DMS153 treated with DMSO at 0.1 percent for 48 hours (cell line): ENCODE measurements around the gene MED26.

Experiments used
- DNase-seq: peaks from one replicate; lab custom pipeline; 2025; ENCODE audit not compliant: unreplicated experiment; lab: John Stamatoyannopoulos, UW

Gene MED26

DNA sequence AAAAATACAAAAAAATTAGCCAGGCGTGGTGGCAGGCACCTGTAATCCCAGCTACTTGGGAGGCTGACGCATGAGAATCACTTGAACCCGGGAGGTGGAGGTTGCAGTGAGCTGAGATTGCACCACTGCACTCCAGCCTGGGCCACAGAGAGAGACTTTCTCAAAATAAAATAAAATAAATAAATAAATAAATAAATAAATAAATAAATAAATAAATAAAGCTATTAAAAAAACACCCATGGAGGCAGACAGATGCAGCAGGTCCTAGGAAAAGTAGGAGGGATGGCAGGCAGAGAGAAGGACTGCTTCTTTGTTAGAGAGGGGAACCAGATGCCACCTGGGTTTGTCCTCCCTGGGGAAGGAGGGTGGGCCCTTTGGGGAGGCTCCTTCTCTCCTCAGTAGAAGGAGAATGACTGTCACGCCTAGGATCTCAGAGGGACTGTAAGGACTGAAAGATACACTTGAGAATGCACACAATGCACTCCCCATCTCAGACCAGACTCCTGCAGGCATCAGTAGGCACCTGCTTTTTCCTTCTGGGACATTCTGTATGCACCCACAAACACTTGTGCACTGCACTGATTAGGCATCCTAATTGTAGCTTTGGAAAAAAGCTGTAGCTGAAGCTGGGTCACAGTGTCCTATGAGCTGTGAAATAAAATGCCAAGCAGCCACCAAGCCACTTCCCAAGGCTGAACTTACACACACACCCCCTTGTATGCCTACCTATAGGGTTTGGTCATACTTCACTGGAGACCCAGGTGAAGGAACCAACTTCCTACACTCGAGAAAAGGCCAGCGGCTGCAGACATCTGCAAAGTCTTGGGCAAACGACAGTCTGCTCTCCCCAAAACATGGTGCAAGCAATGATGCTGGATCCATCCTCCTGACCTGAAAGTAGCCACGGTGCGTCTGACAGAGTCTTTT lies 36.9 kb downstream of the MED26 start:
- no peak for DNase-seq

DNA sequence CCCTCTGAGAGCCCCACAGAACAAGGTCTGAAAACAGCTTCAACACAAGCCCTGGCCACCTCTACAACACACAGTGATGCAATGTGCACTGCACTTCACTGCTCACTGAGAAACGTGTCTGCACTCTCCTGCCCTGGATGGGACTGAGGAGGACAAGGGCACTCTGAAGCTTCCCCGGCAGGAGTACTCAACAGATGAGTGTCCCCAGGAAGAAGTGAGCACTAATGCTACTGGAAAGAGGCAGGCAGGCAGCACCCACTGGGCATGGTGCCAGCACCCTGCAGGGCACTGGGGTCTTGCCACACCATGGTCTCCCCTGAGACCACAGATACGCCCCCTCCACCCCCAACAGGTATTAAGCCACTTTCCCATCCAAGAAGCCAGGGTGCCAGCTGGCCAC lies 38.1 kb downstream of the MED26 start:
- no peak for DNase-seq

DNA sequence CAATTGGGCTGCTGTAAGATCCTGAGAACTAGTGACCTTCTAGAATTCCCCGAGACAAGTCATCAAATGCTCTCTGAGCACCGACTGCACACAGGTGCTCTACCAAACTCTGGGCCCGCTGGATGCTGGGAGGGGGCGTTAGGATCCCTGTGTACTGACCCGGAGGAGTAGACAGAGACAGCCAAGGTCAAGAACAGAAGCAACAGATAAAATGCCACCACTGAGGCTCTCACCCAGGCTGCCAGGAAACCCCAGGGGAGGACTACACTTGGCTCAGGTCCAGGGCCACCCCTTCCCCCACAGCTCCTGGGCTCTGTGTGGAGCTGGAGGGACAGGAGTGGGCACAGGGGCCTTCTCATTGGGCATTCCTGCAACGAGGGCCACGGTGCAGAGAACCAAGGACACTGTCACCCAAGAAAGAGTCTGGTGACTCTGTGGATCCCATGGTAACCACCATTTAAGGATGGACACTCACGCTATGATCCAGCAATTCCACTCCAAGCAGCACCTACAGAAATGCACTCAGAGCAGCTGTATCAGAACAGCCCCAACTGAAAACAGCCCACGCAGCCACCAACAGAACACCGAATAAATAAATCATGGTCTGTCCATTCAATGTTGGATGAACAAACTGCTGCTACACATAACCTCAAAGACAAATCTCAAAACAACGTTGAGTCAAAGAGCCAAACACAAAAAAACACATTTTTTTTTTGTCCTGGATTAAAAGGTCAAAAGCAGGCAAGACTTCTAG lies 39.0 kb downstream of the MED26 start:
- DNase-seq, result no peak

DNA sequence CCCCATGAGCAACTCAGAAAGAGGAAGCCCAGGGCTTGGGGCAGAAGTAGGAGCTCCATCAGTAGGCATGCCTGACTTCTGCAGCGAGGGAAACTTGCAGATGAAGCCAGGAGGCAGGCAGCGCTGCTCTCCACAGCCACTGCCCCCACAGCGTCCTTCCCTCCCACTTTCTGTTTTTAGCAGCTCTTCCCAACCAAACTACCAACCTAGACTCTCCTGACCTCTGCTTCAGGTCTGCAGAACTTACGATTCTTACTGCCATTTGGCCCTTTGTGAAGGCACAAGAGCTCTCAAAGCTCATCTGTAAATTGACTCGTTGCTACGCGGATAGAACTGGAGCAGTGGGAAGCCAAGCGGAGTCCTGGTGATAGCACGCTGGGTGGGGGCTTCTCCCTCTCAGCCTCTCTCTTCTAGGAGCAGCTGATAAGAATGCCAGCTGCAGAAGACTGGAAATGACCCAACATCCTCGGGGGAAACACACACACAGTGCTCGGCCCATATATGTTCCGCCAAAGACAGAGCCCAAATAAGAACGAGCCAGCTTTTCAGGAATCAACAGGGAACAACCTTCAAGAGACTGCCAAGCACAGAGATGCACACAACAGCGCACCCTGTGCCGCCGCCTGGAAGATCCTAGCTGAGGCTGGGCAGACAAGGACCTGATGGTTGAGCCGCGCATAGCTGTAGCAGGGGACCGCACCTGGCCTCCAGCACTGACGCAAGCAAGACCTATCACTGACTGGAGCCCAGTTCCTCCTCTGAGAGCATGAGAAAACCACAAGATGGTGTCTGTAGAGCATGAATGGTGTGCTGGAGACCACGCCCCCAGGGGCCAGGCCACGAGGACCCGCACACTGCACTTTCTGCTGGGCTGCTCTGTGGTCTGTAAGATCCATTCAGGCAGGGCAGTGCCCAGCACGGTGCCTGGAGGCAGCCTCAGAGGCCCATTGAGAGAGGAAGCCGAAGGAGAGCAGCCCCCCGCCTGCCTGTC lies 39.9 kb downstream of the MED26 start:
- no peak for DNase-seq

DNA sequence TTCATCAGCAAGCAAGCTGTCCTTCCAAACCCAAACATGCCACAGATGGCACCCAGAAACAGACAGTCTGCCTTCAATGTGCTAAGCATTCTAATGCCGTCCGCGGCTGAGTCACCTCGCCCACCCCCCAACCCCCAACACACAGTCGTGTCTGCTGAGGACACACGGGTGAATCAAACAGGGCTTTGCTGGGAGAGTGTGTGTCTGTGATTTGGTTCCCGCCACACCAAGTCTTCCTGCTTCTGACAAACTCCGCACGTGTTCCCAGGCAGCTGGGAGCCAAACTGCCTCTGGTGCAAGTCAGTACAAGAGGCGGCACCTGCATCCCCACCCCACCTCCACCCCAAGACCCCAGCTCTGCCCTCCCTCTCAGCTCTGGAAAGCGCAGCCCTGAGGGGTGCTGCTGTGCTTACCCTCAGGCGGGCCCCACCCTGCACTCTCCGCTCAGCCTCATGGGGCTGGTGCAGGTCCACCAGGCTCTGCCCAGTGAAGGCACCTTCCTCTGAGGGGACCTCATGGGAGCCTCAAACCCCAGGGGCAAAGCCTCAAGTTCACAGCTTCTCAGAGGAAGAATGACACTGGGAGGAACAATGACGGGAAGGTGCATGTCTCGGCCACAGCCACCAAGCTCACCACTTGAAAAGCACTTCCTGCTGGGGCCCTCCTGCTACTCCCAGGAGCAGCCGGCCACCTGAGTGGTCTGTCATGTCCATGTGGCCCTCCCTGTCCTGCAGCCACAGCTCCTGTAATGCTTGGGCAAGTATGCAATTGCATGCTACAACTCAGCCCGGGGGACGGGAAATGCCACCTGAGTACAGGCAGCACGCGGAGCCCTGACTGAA lies 40.8 kb downstream of the MED26 start:
- DNase-seq, result no peak

DNA sequence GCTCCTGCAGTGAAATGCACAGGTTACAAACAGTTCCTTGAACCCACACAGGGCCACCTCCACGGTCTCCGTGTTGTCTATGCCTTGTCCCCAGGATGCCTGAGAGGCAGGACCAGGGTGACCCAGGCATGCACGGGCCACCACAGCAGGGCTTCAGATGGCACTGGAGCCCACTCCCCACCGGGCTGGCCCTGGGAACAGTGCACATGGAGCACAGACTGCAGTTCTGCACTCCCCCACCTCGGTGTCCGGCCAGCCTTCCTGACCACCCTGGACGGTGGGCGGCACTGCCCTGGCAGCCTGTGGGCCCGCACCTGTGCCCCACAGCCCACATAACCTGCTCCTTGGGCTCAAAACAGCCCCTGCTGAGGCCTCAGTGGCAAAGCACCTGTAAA lies 41.5 kb downstream of the MED26 start:
- DNase-seq, result no peak

DNA sequence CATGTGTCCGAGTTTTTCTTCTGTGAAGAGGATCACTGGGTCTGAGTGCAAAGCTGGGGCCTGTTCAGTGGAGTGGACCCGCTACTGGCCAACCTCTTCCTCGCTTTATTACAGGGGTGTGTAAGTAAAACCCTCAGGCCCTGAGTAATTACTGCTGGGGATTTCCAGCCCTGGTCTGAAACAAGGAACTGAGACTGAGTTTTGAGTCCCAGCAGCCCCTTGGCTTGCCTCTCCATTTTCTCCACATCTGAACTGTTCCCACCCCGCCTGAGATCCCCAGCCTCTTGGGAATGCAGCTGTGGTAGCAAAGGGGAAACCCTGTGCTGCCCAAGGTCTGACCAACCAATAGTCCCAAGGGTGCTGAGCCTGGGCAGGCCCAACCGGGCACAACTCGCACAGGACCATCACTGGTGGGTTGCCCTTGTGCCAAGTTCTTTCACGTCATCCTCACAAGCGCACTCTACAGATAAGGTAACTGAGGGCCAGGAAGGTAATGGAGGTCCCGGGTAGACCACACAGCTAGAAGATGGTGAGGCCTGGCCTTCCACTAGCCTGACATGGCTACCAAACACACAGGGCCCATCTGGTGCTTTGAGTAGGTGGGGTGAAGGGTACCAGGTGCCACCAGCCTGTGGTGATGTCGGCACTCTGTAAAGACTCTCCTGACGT lies 42.1 kb downstream of the MED26 start:
- DNase-seq, result no peak

DNA sequence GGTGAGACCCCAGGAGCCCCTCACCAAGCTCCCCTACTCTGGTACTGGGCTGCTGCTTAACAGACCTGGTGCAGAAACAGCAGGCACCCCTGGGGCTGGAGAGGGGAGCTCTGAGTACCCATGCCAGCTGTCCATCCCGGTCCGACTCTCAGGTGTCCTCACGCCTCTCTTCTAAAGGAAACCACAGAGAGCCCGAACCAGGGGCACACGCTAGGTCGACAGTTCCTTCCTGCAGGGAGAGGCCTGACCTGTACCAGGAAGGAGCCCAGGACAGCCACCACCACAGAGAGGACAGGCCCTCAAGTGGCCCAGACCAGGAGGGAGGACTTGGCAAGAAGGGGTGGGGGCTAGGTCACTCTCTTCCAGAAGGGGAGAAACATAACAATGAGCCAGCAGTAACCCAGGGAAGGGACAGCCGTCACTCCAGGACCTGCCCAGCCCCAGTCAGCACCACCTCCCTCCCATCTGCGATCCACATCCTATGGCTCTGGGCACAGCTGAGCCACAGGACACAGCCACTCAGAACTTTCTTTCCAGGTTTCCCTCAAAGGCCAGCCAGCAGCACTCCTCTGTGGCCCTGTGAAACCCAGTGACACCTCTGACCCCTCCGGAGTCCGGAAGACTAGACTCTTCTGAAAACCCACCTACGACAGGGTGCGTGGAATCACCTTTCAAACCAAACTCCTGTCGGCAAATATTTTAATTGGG lies 42.8 kb downstream of the MED26 start:
- DNase-seq, result no peak

DNA sequence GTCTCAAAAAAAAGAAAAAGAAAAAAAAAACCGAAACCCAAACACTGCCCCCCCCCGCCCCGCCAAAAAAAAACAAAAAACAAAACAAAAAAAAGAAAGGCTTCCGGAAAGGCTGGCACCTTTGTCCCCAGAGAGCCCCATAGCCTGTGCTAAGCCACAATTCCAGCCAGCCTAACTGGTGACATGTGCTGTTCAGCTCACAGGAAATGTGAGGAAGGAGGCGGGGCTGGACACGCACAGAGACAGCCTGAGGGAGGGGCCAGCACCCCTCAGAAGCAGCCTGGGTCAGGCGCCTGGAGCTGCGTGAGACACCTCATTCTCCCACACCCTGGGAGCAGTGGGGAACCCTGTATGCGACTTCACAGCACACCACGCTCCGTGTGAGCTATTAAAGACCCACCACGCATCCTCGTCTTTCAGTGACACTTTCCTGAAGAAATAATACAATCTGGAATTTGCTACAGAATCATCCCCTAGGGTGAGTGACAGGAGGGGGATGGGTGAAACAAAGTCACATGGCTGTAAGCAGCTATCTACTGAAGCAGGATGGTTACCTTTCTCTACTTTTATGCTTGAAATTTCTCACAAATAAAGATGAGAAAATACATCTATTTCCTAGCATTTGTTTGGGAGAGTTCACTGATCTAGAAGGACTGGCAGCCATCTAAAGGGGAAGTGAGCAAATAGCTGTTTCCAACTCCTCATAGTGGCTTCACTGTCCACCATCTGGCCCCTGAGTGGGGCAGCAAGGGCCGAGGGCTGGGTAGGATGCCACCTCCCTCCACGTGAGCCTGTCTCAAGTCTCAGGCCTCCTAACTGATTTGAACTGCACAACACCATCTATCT lies 43.5 kb downstream of the MED26 start:
- DNase-seq, result peak; percentile 49

DNA sequence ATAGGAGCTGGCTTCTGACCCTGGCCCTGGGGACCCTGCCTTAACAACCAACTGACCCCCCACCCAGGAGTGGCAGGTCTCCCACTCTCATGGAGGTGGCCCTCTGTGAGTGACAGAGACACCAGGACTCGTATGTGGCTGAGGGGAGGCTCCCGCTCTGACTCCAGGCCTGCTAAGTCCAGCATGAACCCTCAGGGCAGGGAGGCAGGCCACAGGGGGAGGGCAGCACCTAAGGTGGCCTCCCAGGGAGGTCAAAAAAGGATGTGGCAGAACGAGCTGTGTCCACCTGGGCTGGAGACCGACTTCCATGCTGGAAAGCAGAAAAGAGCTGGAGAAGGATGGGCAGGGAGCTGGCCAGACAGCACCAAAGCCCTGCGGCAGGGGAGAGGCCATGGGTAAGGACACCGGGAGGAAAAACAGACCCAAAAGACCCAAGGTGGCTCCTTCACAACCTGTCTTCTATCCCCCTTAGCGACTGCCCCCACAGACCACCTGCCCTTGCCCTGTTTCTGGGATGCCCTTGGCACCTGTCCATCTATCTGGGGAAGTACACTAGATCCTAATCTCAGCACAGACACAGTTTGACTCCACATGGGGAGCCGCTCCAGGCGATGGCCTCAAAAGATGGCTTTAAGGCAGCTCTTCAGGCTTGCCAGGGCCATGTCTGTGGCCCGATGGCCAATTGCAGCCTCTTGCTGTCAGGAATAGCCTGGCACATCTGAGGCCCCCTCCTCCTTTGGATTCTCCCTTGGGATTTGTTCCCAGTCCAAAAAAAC lies 45.3 kb downstream of the MED26 start:
- no peak for DNase-seq

DNA sequence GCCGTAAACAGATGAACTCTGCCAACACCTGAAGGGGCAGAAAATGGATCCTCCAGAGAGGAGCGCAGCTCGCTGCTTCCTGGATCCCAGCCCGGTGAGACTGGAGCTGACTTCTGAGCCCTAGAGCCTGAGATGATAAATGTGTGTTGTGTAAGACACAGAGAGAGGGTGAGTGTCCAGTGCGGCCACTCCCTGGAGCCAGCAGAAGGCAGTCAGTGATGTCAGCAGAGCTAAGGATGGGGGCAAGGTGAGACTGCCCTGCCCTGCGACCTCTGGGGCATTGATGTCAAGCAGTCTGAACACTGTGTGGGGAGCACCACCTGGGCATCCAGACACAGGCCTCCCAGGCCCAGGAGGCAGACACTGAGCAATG lies 46.0 kb downstream of the MED26 start:
- no peak for DNase-seq

DNA sequence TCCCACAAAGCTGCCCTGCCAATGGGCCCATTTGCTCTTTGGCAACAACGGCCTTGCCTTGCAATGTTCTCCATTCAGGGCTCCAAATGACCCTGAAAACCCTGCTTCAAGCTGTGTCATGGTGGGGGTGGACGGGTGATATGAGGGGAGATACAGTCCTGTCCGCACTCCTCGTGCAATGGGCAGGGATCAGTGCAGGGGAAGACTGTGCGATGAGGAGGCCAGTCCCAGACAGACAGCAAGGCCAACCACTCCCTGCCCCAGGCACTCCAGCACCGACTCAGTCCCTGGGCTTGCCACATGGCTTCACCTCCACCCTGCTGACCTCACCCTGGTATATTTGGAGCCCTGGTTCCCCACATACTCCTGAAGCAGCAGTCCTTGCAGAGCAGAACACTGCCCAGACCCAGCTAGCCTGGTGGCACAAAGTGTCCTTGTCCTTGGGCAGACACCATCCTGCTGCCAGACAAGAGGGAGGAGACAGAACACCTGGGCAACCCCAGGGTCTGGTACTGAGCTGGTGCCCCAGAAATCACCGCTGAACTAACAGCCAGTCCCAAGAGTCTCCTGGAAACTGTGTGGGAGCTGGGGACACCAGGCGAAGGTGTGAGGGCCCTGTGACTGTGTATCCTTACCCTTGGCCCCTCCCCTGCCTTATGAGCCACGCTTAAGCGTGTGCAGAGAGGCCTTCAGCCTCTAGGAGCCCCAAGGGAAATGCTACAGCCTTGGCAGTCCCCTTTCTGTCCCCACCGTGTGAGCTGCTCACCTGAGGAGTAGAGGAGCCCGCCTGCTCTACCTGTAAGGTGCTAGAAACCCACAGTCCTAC lies 46.6 kb downstream of the MED26 start:
- no peak for DNase-seq

DNA sequence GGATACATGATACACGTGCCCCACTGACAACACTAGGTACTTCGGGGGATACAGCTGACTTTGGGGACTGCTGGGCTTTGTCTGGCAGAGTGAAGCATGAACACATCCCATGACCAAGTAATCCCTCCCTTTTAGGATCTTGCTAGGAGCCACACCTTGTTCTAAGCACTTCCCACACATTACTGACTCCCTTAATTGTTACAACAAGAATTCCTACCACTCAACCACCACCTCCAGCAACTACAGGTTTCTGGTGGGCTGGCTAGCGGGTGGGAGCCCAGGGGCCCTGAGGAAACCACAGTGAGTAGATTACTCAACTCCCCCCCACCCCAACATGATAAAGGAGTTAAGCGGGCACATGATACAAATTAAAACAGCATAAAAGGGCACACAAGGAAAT lies 48.6 kb downstream of the MED26 start:
- DNase-seq, result no peak

DNA sequence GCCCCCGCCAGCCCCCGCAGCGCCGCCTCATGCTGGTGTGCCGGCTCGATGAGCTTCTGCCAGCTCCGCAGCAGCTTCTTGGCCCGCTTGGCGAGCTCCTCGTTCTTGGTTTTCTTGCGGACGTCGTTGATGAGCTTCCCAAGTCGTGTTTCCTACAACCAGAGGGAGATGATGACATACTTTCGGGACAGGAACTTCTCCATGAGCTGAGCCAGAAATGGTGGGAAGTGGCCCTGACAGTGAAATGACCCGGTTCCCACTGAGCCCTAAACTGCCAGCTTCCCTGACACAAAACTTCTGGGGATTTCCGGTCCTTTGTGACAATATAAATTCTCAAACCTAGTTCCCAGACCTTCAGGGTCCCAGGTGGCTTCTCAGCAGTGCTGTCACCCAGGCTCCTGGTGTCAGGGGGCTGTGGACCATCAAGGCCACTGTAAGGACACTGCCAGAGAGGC lies 50.4 kb downstream of the MED26 start:
- DNase-seq, result no peak

DNA sequence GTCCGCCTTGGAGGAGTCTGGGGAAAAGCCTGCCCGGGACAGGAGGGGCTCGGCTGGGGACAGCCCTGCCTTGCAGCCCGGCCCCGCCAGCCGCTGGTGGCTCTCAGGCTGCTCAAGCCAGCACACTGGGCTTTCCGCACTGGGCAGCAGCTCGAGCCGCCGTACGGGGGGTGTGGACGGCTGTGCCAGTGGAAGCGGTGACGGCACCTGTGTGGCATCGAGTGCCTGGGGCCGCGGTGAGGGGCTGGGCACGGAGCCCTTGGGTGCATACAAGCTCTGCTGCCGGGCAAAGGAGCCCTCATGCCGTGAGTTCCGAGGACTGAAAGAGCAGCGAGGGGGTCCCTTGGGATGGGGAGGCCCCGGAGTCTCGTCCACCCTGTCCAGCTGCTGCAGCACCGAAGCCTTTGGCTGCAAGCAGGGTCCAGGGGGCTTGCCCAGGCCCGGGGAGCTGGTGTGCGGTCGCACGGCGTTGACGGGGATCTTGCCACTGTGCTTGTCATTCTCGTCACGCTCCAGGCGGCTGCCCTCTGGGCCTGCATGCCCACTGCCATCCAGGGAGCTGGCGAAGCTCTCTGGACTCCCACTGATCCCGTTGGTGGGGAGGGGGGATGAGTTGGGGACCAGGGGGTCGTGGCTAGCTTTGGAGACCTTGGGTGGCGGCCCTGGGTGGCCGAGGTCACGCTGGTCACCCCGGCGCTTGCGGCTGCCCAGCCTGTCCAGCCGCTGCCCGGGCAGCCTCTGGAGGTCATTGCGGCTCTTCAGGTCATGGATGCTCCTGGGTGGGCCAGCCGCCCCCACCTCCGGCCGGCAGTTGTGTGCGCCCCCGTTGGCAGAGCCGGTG lies 51.1 kb downstream of the MED26 start:
- DNase-seq, result no peak
